ENCODE measurements around the gene CHRNB2.

DNA sequence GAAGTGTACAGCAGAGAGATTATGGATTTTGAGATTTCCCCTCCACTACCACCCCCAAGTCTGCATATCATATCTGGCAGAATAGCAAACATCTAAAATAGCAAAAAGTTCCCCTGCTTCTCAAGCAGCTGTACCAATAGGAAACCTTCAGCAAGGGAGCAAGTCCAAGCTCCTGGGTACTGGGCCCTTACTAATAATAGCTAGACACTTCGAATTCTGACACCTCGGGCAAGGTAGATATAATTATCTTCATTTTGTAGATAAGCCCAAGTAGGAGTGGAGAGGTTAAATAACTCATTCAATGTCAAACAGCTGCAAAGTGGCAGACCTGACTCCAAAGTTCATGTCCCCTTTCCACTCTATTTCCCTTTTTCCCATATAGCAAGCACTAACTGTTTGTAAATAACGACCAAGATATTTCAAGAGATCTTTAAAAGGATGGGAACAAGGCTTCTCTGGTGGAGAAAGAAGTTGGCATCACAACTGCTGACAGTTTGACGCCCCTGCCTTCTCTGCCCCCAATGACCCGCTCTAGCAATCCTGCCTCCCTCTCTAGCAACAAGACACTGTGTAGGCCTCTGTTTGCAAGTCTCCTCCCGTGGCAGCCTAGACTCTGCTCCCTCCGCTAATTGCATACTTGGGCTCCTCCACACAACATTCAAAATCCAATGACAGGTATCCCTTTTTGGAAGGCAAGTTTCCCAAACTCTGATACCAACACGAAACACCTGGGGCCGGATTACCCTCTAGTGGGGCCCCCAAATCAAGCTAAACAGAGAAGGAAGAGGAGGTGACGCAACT is 59.1 kb downstream of the CHRNB2 start:
- TF ChIP-seq POLR2A (IDR thresholded peaks at IDR 0.05; ENCODE audit: low read depth, low read length) (no peak), POLR2AphosphoS5 (IDR thresholded peaks at IDR 0.05; ENCODE audit: low read depth, low read length) (no peak)
